ENCODE data around the gene FRMD5.
"Not testable (repeated sequence)": the region's sequence is repeated elsewhere in the genome, so short reads cannot be mapped to it uniquely, and the experiment has no call there.

Gene FRMD5

DNA sequence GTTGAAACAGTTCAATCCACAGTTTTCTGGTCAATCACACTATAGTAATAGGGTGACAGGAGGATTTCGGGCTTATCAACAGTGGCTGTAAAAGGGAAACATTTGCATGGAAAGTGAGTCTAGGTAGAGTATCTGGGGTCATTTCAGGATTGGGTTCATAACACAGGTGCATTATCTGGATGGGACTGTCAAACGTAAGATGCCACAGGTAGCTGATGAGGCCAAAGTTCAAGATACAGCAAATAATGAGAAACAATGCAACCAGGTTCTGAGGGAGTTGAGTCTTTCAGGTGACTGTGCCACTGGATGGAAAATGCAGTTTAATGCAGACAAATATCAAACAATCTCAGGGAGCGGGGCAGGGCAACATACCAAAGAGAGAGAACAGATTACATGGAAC, 306.0 kb downstream of the FRMD5 start:
- no peak for DNase-seq (ENCODE audit: low read depth)

DNA sequence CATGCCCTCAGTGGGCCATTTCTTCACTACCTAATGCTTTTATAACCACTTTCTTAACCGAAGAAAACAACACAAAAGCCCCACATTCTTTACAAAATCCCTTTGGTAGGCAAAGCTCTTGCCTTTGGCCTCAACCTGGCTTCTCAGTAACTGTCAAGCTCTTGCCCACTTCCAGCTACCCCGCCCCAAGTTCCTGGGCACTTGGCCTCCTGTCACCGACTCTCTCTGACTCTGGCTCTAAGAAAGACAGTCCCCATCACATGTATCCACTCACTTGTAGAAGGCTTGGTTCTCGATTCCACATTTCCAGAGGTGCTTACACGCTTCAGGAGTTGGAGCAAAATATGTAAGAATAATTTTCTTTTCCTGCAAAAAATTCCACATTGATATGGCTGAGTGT, 307.2 kb downstream of the FRMD5 start:
- no peak for DNase-seq (ENCODE audit: low read depth)

- no peak for DNase-seq (ENCODE audit: low read depth)
Observed at GRCh38 chr15:43886558-43886957, 308.5 kb downstream of the FRMD5 start.

DNA sequence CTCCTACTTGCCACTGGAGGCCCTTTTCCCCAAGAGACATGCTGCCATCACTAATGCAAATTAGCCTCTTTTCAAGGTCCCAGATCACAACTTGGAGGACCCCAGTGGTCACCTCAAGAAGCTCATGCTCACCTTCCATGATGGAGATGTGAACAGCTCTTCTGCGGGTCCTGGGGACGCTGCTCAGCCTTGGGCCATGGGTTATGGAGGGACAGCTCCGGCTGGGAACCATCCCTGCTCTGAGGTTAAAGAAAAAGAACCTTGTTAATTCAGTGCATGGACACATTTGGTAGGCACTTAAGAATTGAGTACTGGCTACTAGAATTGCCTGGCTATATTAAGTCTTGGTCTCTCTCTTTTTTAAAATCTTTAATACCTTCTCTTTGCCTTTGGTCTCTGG, 311.5 kb downstream of the FRMD5 start:
- DNase-seq (ENCODE audit: low read depth) = no peak

DNA sequence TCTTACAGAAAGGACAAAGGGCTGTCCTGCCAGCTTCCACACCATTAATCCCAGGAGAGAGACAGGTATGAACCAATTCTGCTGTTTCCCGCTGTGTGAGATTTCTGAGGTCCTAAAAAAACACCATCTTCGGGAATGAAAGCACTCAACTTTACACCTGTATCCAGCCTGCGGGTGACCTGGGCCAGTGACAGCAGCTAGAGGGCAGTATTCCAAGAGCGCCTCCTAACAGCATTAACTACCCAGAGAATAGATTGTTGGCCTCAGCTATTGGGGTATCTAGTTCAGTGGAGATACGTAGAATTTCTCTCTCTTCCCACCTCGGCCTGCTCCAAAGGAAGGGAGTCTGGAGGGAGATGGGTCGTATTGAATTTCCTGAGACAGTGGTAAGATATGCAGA, 313.1 kb downstream of the FRMD5 start:
- no peak for DNase-seq (ENCODE audit: low read depth)

DNA sequence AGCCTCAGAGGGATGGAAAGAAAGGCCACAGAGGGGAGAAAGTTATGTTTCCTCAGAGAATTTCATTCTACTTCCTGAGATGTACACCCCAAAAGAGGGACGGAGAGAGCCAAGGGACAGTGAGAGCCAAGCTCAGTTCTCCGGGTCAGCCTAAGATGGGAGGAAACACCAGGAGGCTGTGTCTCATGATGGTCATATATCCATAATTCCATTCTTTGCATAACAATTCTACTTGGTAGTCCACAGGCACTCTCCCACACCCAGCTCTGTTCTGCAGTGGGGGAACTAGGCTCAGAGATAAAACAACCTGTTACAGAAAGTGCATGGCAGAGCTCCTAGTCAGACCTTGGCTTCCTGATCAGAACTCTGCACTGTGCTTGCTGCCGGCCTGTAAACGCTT, 313.8 kb downstream of the FRMD5 start:
- no peak for DNase-seq (ENCODE audit: low read depth)

GRCh38 chr15:43880406-43881194, 314.5 kb downstream of the FRMD5 start:
- no peak for DNase-seq (ENCODE audit: low read depth)

DNA sequence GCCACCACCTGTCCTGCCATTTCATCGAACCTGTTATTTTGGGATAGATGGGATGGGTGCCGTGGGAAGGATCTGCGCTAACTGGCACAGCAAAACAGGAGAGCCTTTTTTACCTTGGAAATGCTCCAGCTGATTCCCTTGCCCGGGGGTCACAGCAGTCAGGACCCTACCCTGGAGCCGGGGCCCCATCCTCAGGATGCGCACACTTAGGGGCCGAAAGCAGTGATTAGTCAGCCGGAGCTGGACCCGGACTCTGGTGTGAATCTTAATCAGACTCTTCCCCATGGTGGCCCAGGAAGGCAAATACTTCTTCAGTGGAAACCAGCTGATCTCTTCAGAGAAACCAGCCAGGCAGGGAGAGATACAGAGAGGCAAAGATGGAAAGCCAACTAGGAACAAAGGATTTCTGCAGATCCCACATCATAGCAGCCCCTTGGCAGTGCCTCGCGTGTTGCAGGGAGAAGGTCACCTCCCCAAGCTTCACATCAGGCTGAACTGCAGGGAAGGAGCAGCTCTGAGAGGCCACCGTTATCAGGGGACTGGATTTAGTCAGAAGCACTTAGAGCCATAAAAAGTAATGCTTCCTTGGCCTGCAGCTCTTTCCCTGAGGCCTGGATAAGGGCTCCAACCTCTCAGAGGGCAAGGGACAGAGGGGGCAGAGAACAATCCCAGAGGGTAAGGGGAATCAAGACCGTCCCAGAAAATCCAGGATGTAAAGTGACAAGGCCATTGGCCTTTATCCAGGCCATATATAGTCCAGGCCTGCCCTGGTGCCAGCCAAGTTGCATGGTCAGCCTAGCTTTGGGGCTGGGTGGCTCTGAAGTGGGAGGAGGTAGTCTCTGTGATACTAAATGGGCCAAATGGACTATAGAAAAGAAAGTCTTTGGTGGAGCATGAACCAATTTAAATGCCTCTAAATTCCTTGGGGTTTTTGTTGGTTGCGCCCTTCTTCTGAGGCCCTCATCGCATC, 315.4 kb downstream of the FRMD5 start:
- no peak for DNase-seq (ENCODE audit: low read depth)

DNA sequence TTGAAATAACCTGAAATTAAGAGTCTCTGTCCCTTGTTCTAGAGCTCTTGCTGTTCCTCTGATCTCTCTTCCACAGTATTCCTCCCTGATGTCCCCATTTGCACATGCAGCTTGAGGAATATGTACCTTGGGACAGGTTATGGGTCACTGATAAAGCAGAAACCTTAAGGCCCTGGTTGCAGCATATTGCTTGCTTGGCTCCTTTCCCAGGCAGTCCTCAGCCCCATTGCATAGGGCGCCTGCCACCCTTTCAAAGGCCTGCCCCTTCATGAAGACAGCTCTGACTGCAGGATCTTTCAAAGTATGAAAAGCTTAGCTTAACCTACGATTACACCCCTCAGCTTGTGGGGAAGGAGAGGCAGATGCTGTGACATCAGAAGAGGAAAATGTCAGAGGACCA, 316.6 kb downstream of the FRMD5 start:
- DNase-seq (ENCODE audit: low read depth) = no peak

DNA sequence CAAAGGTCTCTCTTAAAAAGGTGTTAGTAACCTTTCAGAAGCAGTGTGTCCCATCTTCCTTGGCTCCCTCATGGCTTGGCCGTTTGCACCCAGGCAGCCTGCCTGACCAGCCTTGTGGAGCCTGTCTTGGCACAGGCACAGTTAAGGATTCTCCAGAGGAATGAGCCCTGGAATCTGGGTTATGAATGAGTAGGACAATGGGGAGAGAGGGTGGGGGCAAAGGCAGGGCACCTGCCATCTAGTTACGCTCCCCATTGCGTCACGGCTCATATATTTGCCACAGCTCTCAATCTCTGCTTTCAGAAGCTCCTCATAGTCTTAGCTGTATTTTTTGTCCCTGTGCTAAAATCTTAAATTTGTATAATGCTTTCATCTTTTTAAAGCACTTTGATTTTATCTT, 317.7 kb downstream of the FRMD5 start:
- DNase-seq (ENCODE audit: low read depth) = no peak

GRCh38 chr15:43876872-43877271, 318.2 kb downstream of the FRMD5 start:
- no peak for DNase-seq (ENCODE audit: low read depth)

DNA sequence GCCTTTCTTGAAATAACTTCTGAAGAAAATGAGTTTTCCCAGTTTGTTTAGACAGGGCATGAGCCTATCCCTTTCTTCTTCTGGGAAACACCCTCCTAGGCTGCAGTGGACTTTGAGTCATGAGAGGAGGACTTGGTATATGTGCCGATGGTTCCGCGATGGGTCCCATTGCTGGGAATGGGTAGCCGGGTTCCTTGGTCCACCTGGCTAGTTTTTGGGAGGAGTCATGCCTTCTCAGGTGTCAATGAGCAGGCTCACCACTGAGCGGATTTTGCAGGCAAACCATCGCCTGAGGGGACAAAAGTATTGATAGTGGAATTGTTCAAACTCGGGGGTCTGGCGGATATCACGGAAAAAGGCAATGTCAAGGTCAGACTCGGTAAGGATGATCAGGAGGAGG, 321.4 kb downstream of the FRMD5 start:
- DNase-seq (ENCODE audit: low read depth) = no peak

DNA sequence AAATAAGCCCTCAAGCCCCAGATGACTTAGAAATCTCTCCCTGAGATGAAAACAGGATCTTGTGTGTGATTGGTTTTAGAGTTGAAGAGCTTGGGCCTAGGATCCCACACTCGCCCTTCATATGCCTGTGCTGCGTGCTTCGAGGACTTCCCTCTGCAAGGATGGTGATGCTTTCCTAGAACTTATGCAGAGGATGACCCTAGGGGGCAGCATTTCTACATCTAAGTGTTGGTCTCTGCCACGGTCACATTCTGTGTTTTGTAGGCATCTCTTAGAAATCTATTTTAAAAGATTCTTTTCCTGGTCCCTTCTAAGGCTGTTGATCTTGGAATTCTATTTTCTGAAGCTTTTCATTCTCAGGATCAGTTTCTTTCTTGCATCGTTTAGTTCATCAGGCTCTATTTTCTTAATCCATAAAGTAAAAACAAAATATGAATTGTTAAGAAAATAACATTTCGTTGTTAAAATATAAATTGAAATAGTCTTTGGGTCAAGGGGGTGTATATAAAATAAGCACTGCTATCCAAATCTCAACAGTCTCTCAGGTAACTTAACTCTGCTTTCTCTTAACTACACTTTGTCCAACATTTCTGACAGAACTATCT, 322.6 kb downstream of the FRMD5 start:
- peak; percentile 67 for DNase-seq (ENCODE audit: low read depth)

DNA sequence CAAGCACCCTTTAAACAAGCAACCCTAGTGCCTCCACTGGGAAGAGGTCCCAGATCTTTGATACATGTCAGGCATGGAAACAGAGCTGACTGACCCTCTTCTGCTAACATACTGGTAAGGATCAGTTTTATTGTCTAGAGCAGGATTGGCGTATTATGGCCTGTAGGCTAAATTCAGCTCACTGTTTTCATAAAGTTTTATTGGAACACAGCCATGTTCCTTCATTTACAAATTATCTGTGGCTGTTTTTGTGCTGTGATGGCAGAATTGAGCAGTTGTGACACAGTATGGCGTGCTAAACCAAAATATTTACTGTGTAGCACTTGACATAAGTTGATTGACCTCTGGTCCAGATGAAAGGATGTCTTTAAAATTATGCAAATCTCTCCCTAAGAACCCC, 323.2 kb downstream of the FRMD5 start:
- DNase-seq (ENCODE audit: low read depth) = no peak

DNA sequence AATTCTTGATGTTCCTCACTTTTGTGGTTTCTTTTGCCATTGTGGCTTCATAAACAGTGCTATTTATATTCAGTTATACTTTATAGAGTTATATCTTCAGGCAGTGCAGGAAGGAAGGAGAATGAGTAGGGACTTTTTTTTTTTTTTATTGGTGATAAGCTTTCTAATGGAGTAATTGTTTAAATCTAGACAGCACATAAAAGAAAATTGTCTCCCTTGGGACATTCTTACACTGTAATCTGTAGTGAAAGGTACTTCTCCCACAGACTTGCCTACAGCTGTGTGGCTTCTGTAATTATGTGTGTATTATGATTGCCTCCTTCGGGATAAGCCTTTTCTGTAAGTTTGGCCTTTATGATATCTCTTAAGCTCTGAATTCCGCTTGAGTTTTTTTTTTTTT, 326.7 kb downstream of the FRMD5 start:
- no peak for DNase-seq (ENCODE audit: low read depth)

- no peak for DNase-seq (ENCODE audit: low read depth)
Observed at GRCh38 chr15:43867096-43867495, 328.0 kb downstream of the FRMD5 start.

- DNase-seq (ENCODE audit: low read depth) = not testable (repeated sequence)
Observed at GRCh38 chr15:43866636-43867035, 328.4 kb downstream of the FRMD5 start.

GRCh38 chr15:43859546-43859945, 335.5 kb downstream of the FRMD5 start:
- DNase-seq (ENCODE audit: low read depth) = no peak

- DNase-seq (ENCODE audit: low read depth) = peak; percentile 5
Observed at GRCh38 chr15:43854801-43855200, 340.3 kb downstream of the FRMD5 start.

DNA sequence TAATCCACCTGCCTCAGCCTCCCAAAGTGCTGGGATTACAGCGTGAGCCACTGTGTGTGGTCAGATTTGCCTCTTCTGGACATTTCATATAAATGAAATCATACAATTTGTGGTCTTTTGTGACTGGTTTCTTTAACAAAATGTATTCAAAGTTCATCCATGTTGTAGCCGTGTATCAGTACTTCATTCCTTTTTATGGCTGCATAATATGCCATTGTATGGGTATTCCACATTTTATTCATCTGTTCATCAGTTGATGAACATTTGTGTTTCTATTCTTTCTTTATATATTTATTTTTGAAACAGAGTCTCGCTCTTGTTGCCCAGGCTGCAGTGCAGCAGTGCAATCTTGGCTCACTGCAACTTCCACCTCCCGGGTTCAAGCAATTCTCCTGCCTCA, 342.5 kb downstream of the FRMD5 start:
- no peak for DNase-seq (ENCODE audit: low read depth)

GRCh38 chr15:43851251-43851650, 343.8 kb downstream of the FRMD5 start:
- DNase-seq (ENCODE audit: low read depth) = no peak

DNA sequence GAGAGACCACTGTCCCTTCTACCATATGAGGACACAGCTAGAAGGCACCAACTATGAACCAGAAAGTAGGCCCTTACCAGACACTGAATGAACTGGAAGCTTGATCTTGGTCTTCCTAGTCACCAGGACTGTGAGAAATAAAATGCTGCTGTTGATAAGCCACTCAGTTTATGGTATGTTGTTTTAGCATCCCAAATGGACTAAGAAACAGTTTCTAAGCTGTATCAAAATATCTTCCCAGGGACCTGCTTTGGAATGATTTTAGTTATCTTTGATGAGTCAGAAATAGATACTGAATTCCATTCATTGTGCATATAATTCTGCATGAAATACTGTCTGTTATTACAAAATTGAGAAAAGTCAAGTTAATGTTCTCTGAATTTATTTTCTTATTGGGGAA, 349.6 kb downstream of the FRMD5 start:
- no peak for DNase-seq (ENCODE audit: low read depth)

- DNase-seq (ENCODE audit: low read depth) = not testable (repeated sequence)
Observed at GRCh38 chr15:43832485-43832884, 362.6 kb downstream of the FRMD5 start.

All from fibroblast of the conjunctiva (primary cell).